DMS153 (cell line): ENCODE data around the gene SHC3.
A peak's percentile ranks its signal among the peaks of the same experiment; 100 is the strongest.

Experiments
- DNase-seq: peaks from one replicate; lab custom pipeline; 2025; lab: John Stamatoyannopoulos, UW

Gene SHC3

DNA sequence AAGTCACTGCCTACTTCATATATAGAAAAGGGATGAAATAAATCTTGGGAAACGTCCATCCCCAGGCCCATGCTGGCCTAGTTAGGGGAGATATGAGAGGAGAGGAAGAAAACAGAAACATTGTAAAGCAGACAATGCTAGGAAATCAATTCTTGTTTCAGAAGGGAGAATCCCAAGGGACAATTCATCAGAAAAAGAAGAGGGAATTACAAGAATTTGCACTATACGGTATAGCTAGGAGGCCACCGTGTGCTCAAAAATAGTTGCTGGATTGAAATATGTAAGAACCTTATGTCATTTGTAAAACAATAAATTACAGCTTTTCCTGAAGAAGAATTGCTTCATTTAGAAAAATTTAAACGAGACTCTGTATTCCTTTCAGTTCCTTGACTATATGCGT lies 8.3 kb upstream of the SHC3 start:
- no peak for DNase-seq

DNA sequence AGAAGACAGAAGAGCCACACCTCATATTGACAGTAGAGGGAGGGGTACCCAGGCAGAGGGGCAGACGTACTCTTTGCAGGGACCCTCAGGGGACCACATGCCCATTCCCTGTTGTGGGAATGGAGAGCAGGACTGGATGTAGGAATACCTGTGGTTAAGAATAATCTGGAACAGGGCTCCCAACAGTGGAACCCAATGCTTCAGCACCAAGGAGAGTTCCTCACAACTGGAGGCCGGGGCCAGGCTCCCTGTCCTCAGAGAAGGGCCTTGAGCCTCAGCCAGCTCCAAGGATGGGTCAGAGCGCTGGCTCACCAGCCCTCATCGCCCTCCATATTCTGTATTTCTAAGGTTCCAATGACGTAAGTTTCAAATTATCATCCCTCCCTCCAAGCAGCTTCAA lies 7.4 kb upstream of the SHC3 start:
- no peak for DNase-seq

GRCh38 chr9:89183146-89183545 lies 4.5 kb upstream of the SHC3 start:
- DNase-seq: no peak

DNA sequence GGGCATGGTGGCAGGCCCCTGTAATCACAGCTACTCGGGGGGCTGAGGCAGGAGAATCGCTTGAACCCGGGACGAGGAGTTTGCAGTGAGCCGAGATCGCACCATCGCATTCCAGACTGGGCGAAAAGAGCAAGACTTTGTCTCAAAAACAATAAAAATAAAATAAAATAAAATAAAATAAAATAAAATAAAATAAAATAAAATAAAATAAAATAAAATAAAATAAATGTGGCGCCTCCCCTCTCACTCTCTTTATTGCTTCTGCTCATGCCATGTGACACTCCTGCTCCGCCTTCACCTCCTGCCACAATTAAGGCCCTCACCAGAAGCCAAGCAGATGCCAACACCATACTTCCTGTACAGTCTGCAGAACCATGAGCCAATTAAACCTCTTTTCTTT lies 3.8 kb upstream of the SHC3 start:
- no peak for DNase-seq

- DNase-seq: peak; percentile 92
Measured at GRCh38 chr9:89179895-89180734, 1.5 kb upstream of the SHC3 start.

GRCh38 chr9:89179540-89179894 lies 899 bp upstream of the SHC3 start:
- no peak for DNase-seq

- DNase-seq: no peak
Measured at GRCh38 chr9:89178830-89179539, 367 bp upstream of the SHC3 start.

- no peak for DNase-seq
Measured at GRCh38 chr9:89177012-89177943, 1.3 kb downstream of the SHC3 start.

GRCh38 chr9:89175828-89176261 lies 2.8 kb downstream of the SHC3 start:
- DNase-seq: no peak

GRCh38 chr9:89174291-89174690 lies 4.3 kb downstream of the SHC3 start:
- peak; percentile 21 for DNase-seq

DNA sequence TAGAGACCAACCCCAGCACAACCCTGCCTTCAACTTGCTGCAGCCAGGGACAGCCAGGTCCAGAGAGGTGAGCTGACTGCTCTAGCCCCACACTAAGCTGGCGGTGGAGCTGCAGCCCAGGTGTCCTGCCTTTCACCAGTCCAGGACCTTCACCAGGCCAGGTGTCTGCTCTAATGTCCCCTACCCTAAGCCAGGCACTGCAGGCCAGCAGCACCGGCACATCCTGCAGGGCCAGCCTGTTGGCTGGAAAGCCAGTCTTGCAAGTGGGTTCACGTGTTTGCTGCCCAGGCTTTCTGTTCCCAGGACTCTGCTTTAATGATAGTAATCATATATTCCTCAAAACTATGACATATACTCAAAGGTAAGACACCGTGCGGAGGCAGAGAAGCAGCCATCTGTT lies 5.5 kb downstream of the SHC3 start:
- no peak for DNase-seq

DNA sequence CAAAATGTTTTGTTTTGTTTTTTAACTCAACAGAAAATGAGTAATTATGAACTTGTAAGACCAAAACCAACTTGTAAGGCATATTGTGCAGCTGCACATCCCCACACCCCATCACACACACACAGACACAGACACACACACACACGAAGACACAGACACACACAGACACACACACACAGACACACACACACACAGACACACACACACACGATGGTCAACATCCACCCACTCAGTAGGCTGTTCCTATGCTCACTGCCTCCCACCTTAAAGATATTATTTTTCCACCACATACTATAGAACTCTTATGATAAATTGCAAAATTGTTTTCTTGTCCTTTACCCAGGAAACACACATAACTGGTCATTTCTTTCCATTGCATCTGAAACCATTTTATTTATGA lies 6.2 kb downstream of the SHC3 start:
- DNase-seq: no peak

DNA sequence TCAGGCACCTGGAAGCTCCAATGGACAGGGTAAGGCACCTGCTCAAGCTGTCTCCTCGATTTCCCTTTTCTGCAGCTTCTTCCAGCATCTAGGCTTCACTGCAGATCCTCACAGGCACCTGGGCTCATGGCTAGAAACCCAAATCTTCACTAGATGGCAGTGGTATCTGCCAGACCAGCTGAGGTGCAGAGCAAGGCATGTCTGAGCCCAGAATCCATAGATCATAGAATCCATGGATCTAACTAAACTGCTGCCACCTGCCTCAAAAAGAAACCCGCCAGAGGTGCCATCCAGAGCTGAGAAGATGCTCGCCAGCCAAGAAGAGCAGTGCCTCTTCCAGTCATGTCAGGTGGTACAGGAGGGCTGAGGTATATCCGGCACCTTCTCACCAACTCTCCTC lies 6.9 kb downstream of the SHC3 start:
- no peak for DNase-seq

DNA sequence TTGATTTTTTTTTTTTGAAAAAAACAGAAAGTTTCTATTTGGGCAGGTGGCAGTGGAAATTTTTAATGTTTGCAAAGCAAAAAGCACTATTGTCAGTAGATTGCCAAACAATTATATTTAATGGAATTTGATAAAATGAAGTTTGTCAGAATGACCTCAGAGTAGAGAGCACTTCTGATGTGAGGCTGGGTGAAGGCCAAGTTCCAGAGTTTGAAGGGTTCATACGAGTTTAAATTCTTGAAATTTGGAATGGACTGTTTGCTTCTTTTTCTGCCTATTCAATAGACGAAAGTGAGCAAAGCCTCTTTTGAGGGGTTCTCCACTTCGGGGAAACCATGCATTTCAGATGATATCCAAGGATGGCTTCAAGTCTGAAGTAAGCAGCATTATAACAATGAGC lies 7.4 kb downstream of the SHC3 start:
- DNase-seq: no peak

GRCh38 chr9:89168901-89169813 lies 9.5 kb downstream of the SHC3 start:
- no peak for DNase-seq

GRCh38 chr9:89167788-89168187 lies 10.8 kb downstream of the SHC3 start:
- no peak for DNase-seq

DNA sequence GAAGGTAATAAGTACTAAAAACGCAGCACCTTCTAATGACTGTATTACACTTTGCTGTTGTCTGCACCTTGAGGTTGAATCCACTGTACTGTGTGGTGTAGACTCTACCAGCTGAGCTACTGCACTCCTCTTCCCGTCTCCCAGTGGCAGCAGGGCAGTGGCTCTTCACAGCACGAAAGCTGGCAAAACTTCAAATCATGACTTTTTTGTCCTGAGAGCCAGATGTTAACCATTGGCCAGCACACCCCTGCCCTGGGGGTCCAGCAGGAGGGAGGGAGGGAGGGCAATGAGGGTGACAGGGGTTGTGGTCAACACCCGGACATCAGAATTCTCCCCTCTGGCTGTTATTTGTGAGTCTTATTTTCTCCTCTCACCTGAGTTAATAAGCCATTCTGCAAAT lies 11.8 kb downstream of the SHC3 start:
- no peak for DNase-seq

GRCh38 chr9:89165880-89166279 lies 12.7 kb downstream of the SHC3 start:
- DNase-seq: no peak

GRCh38 chr9:89165341-89165740 lies 13.3 kb downstream of the SHC3 start:
- no peak for DNase-seq

DNA sequence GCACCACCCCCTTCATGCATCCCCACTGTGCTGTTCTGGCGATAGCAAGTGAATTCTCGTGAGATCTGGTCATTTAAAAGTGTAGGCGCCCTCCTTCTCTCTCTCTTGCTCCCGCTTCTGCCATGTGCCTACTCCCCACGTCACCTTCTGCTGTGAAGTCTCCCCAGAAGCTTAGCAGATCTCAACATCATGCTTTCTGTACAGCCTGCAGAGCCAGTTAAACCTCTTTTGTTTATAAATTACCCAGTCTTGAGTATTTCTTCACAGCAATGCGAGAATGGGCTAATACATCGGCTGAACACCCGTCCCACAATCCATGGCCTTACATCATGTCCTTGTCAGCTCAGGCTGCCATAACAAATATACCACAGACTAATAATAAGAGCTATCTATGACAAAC lies 17.4 kb downstream of the SHC3 start:
- no peak for DNase-seq

- no peak for DNase-seq
Measured at GRCh38 chr9:89160806-89161205, 17.8 kb downstream of the SHC3 start.
